ENCODE measurements around the gene GRIN2C. TPM values are rescaled to one million over a fixed set of nuclear protein-coding genes. Genes with fewer than 3 reads are reported as not detected.

The GRIN2C gene
- total RNA-seq, 1 experiment from 2014 or later = 0.12 TPM

DNA sequence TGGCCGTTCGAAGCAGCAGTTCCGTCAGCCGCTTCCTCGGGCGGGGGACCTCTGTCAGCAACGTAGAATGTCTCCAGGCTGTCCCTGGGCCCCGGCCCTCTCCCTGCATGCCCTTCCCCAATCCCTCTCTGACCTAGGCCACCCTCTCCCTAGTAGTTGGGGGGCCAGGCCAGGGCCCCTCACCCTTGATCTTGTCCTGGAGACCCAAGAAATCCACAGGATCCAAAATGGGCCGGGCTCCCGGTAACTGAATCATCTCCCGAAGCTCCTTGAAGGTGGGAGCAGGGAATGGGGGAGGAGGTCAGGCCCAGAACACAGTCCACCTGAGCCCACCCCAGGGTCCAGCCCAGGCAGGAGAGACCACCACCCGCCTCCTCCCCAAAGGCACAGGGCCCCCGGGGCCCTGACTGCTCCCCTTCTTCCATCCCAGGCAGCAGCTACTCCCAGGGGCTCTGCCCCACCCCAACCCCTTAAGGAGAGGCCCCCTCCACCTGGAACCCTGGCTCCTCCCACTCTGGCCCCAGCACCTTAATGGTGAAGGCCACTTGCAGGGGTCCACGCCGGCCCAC lies 4.7 kb upstream of the GRIN2C start:
- DNase-seq (ENCODE audit: low spot score) = no peak

DNA sequence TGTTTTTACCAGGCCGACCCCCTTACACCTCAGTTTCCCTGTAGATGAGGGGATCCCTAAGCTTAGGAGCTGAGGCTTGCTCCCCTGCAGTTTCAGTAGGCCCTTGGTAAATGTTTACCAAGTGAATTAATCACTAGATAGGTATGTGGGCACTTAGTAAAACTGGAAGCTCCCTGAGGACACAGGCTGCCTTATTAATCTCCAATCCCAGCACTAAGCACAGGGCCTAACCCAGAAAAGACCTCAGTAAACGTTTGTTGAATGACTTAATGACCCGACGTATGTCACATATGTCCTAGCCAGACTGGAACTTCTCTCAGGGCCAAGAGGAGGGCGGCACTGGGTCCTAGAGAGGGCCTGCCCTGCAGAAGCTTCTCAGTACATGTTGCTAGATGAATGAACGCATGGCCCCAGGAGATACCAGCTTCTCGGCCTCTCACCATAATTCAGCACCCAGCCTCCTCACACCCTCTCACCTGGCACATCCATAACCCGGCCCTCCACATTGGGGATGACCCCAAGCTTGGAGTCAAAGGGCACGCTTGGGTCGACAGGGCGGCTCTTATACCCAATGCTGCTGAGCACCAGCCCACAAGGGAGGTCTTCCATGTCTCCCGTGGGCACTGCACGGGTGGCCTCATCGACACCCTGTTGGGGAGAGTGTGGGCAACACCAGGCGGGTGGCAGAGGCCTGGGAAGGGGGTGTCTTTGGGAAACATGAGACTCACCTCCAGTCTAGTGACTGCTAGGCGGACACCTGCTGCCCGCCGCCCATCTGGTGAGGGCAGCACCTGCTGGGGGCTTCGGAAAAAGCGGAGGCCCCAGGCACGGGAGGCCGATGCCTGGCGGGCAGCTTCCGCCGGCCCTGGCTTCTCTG lies 4.0 kb upstream of the GRIN2C start:
- DNase-seq (ENCODE audit: low spot score) = no peak

GRCh38 chr17:74862919-74863318 lies 3.2 kb upstream of the GRIN2C start:
- no peak for DNase-seq (ENCODE audit: low spot score)

DNA sequence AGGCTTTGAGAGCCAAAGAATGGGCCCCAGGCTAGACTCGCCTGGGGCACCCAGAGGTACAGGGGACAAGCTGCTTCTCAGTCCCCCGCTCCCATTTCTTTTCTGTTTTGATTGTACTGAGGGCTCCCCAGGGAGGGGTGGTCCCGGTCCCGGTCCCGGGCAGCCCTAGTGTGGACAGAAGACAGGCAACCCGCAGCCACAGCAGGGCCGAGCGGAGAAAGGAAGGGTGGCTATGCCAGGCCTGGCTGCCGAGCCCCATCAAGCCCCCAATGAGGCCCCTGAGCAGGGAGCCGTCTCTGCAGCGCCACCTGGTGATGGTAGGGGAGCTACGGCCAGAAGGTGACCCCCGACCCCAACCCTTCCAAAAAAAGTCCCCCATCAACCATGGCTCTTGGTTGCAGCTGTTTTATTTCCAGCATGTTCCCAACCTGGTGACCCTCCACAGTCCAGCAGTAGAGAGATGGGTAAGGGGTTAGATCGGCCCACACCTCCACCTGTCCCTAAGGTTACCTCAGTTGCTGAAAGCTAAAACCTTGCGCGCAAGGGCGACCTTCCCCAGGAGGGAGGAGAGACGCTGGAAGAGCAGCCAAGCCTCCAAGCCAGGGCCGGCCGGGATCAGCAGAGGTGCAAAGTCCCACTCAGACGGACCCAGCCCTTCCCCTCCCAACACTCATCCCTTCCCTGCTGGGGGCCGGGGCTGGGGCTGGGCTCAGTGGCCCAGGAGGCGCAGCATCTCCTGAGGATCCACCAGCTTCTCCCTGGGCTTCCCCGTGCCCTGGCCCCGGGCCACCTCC lies 2.6 kb upstream of the GRIN2C start:
- no peak for DNase-seq (ENCODE audit: low spot score)

GRCh38 chr17:74861662-74862107 lies 2.0 kb upstream of the GRIN2C start:
- no peak for DNase-seq (ENCODE audit: low spot score)

- no peak for DNase-seq (ENCODE audit: low spot score)
Measured at GRCh38 chr17:74860872-74861661, 1.4 kb upstream of the GRIN2C start.

DNA sequence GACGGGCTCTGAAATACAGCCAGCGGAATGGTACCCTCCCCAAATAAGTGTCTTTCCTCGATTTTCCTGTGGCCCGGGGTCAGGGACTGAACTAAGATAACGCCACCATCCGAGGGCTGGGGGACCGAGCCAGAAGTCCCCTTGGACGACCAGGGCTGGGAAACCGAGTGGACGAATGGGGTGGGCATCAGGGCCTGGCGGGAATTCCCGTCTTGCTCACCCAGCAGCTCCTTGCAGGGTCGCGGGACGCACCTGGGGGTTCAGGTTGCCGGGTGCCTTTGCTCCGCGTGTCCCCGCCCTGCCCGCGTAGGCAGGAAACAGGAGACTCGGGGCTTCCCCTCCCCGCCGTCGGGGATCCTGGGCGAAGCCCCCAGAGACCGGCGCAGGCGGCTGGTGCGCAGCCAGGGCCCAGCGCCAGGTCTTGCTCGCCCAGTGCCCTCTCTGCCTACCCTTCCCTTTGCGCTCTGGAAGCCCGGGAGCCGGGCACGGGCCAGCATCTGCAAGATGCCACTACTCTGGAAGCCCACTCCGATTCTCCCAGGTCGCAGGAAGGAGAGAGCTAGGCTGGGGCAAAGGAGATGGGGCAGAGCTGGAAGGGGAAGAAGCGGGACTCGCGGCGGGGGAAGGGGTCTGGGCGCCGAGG lies 665 bp upstream of the GRIN2C start:
- no peak for DNase-seq (ENCODE audit: low spot score)

- no peak for DNase-seq (ENCODE audit: low spot score)
Measured at GRCh38 chr17:74858672-74859458, 820 bp downstream of the GRIN2C start.

- no peak for DNase-seq (ENCODE audit: low spot score)
Measured at GRCh38 chr17:74857191-74857590, 2.5 kb downstream of the GRIN2C start.

DNA sequence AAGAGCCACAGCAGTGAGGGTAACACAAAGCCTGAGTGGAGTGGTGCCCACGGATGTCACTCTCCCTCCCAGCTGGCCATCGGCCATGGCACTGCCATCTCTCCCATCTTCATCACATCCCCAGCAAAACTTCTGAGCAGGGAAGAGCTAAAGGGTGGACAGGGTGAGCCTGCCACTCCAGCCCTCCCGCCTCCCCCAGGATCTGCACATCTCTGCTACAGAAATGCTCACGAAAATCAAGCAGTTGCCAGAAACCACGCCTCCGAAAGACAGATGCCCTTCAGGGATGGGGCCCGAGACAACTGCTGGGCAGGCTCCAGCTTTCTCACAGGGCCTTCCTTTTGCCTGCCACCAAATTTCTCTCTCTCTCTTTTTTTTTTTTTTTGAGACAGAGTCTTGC lies 3.6 kb downstream of the GRIN2C start:
- DNase-seq (ENCODE audit: low spot score) = no peak

- no peak for DNase-seq (ENCODE audit: low spot score)
Measured at GRCh38 chr17:74855323-74855722, 4.4 kb downstream of the GRIN2C start.

GRCh38 chr17:74854792-74855191 lies 4.9 kb downstream of the GRIN2C start:
- DNase-seq (ENCODE audit: low spot score) = no peak

GRCh38 chr17:74853669-74854068 lies 6.0 kb downstream of the GRIN2C start:
- DNase-seq (ENCODE audit: low spot score) = no peak

- DNase-seq (ENCODE audit: low spot score) = no peak
Measured at GRCh38 chr17:74853048-74853397, 6.7 kb downstream of the GRIN2C start.

GRCh38 chr17:74852237-74853047 lies 7.2 kb downstream of the GRIN2C start:
- no peak for DNase-seq (ENCODE audit: low spot score)

GRCh38 chr17:74851612-74852236 lies 8.0 kb downstream of the GRIN2C start:
- DNase-seq (ENCODE audit: low spot score) = no peak

DNA sequence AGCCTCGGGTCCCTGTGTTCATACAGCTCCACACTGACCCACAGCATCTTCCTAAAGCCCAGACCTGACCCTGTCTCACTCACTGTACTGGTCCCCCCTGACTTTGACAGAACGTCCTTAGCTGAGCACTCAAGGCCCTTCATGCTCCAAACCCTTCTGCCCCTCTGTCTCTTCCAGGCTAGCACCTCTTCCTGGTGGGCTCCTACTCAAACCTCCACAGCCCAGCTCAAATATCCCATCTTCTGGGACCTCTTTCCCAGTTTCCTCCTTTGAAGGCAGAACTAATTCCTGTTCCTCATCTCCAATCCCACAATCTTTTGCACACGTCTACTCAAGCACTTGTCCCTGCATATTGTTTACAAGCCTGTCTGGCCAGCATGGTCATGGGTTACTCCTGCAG lies 8.8 kb downstream of the GRIN2C start:
- DNase-seq (ENCODE audit: low spot score) = no peak

GRCh38 chr17:74850310-74850709 lies 9.4 kb downstream of the GRIN2C start:
- DNase-seq (ENCODE audit: low spot score) = no peak

Data from H4 (cell line).